Liver (tissue), 3 donors: ENCODE data around the gene GREM1.

Source experiments
- FOXA1 ChIP-seq: IDR thresholded peaks from 2 replicates; pipeline ENCODE4 v1.6.1; 2016; ENCODE audit warnings: antibody characterized with exemption
- GABPA ChIP-seq, 2 donors: IDR thresholded peaks in 1 of 2; conservative IDR thresholded peaks in 1 of 2; 2 replicates each; pipeline ENCODE4 v1.6.1; 2016; ENCODE audit warnings: antibody characterized with exemption in 2 of 2, mild to moderate bottlenecking in 1 of 2, moderate library complexity in 1 of 2
- HNF4A ChIP-seq, 2 donors: conservative IDR thresholded peaks; 2 replicates each; pipeline ENCODE4 v1.6.1; 2016; ENCODE audit warnings: antibody characterized with exemption in 2 of 2, mild to moderate bottlenecking in 2 of 2
- JUND ChIP-seq, 2 donors: IDR thresholded peaks; 2 replicates each; pipeline ENCODE4 v1.6.1; 2016; ENCODE audit warnings: antibody characterized with exemption in 2 of 2
- RAD21 ChIP-seq, 2 donors: IDR thresholded peaks; 2 replicates each; pipeline ENCODE4 v1.6.1; 2016; ENCODE audit warnings: antibody characterized with exemption in 2 of 2, mild to moderate bottlenecking in 2 of 2
- TAF1 ChIP-seq: conservative IDR thresholded peaks from 2 replicates; pipeline ENCODE4 v1.6.1; 2016; ENCODE audit warnings: antibody characterized with exemption, mild to moderate bottlenecking
- YY1 ChIP-seq: IDR thresholded peaks from 2 replicates; pipeline ENCODE4 v1.6.1; 2016; ENCODE audit warnings: antibody characterized with exemption, mild to moderate bottlenecking
- TF ChIP-seq, protein P1 (sequence below): fragments of 150-350 bp; IDR thresholded peaks from 2 replicates; pipeline ENCODE4 v1.5.1; 2017; ENCODE audit warnings: improper control_type of control experiment, low read depth, low read length; ENCODE audit not compliant: missing input control
- TF ChIP-seq, protein P2 (sequence below): IDR thresholded peaks from 2 replicates; pipeline ENCODE4 v1.6.1; 2016; ENCODE audit warnings: antibody characterized with exemption
- TF ChIP-seq, protein P3 (sequence below): IDR thresholded peaks from 2 replicates; pipeline ENCODE4 v1.6.1; 2016; ENCODE audit warnings: antibody characterized with exemption
- TF ChIP-seq, protein P4 (sequence below): IDR thresholded peaks from 2 replicates; pipeline ENCODE4 v1.6.1; 2016; ENCODE audit warnings: antibody characterized with exemption, mild to moderate bottlenecking
- TF ChIP-seq, protein P5 (sequence below): IDR thresholded peaks from 2 replicates; pipeline ENCODE4 v1.6.1; 2016; ENCODE audit warnings: antibody characterized with exemption
- donor health status: healthy.
- donor health status: healthy.

DNA sequence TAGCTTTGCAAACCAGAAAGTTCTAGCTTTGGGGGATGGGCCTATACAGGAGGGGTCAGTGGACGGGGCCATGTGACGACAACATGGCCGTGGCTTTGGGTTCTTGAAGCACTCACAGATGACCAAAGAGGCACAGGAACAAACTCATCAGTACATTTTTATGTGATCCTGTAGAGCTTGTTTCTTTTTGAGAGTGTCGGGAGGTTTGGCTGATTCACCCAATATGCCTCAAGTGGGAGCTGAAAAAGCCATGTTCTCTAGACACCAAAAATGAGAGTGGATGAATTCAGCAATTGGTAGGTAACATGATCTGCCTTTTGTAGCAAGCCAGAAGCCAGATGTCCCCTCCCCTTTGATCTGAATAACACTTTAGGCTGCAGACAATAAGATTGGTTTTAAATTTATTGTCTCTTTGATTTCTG is 30.1 kb downstream of the GREM1 start:
- TF ChIP-seq, protein P1, sequence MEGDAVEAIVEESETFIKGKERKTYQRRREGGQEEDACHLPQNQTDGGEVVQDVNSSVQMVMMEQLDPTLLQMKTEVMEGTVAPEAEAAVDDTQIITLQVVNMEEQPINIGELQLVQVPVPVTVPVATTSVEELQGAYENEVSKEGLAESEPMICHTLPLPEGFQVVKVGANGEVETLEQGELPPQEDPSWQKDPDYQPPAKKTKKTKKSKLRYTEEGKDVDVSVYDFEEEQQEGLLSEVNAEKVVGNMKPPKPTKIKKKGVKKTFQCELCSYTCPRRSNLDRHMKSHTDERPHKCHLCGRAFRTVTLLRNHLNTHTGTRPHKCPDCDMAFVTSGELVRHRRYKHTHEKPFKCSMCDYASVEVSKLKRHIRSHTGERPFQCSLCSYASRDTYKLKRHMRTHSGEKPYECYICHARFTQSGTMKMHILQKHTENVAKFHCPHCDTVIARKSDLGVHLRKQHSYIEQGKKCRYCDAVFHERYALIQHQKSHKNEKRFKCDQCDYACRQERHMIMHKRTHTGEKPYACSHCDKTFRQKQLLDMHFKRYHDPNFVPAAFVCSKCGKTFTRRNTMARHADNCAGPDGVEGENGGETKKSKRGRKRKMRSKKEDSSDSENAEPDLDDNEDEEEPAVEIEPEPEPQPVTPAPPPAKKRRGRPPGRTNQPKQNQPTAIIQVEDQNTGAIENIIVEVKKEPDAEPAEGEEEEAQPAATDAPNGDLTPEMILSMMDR: no peak
- TF ChIP-seq RAD21 (IDR thresholded peaks at IDR 0.05) (no peak), YY1 (no peak), JUND (IDR thresholded peaks at IDR 0.05) (no peak), GABPA (IDR thresholded peaks at IDR 0.05 in 1 of 2, conservative IDR thresholded peaks at IDR 0.05 in 1 of 2) (no peak), TAF1 (no peak), FOXA1 (no peak), HNF4A (conservative IDR thresholded peaks at IDR 0.05) (no peak)
- TF ChIP-seq, protein P2, sequence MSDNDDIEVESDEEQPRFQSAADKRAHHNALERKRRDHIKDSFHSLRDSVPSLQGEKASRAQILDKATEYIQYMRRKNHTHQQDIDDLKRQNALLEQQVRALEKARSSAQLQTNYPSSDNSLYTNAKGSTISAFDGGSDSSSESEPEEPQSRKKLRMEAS: no peak
- TF ChIP-seq, protein P3, sequence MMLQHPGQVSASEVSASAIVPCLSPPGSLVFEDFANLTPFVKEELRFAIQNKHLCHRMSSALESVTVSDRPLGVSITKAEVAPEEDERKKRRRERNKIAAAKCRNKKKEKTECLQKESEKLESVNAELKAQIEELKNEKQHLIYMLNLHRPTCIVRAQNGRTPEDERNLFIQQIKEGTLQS: no peak
- TF ChIP-seq, protein P4, sequence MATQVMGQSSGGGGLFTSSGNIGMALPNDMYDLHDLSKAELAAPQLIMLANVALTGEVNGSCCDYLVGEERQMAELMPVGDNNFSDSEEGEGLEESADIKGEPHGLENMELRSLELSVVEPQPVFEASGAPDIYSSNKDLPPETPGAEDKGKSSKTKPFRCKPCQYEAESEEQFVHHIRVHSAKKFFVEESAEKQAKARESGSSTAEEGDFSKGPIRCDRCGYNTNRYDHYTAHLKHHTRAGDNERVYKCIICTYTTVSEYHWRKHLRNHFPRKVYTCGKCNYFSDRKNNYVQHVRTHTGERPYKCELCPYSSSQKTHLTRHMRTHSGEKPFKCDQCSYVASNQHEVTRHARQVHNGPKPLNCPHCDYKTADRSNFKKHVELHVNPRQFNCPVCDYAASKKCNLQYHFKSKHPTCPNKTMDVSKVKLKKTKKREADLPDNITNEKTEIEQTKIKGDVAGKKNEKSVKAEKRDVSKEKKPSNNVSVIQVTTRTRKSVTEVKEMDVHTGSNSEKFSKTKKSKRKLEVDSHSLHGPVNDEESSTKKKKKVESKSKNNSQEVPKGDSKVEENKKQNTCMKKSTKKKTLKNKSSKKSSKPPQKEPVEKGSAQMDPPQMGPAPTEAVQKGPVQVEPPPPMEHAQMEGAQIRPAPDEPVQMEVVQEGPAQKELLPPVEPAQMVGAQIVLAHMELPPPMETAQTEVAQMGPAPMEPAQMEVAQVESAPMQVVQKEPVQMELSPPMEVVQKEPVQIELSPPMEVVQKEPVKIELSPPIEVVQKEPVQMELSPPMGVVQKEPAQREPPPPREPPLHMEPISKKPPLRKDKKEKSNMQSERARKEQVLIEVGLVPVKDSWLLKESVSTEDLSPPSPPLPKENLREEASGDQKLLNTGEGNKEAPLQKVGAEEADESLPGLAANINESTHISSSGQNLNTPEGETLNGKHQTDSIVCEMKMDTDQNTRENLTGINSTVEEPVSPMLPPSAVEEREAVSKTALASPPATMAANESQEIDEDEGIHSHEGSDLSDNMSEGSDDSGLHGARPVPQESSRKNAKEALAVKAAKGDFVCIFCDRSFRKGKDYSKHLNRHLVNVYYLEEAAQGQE: no peak
- TF ChIP-seq, protein P5, sequence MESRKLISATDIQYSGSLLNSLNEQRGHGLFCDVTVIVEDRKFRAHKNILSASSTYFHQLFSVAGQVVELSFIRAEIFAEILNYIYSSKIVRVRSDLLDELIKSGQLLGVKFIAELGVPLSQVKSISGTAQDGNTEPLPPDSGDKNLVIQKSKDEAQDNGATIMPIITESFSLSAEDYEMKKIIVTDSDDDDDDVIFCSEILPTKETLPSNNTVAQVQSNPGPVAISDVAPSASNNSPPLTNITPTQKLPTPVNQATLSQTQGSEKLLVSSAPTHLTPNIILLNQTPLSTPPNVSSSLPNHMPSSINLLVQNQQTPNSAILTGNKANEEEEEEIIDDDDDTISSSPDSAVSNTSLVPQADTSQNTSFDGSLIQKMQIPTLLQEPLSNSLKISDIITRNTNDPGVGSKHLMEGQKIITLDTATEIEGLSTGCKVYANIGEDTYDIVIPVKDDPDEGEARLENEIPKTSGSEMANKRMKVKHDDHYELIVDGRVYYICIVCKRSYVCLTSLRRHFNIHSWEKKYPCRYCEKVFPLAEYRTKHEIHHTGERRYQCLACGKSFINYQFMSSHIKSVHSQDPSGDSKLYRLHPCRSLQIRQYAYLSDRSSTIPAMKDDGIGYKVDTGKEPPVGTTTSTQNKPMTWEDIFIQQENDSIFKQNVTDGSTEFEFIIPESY: no peak
